B cell (primary cell): ENCODE measurements around the gene ARHGAP25. TPM values are rescaled to one million over a fixed set of nuclear protein-coding genes. Genes with fewer than 3 reads are reported as not detected.

Experiments
- ATAC-seq: fragments of 200-7000 bp; cut with Tn5 transposase; one replicate; pipeline ENCODE4 v1.10.0; 2021; ENCODE audit warnings: low read depth, mild to moderate bottlenecking, moderate number of reproducible peaks, moderate library complexity
- CTCF ChIA-PET: fragments of 350-600 bp; sonication (Branson Sonifier 250); formaldehyde crosslinking; loops from one replicate; lab custom pipeline; 2021; ENCODE audit warnings: antibody characterized with exemption, inconsistent platforms; lab: Charles Lee
- POLR2A ChIA-PET: fragments of 350-600 bp; sonication (Branson Sonifier 250); formaldehyde crosslinking; loops from one replicate; lab custom pipeline; 2021; ENCODE audit warnings: antibody characterized with exemption; lab: Charles Lee
- DNase-seq: peaks from one replicate; pipeline ENCODE4 v3.0.0; 2013
- H2AFZ ChIP-seq: 2 replicates; pipeline ENCODE4 v1.6.1; 2012; ENCODE audit warnings: mild to moderate bottlenecking, low read depth, low read length; ENCODE audit not compliant: insufficient read depth, poor library complexity, severe bottlenecking
- H3K27ac ChIP-seq, 2 donors: 1 replicate in 1 of 2; 2 replicates in 1 of 2; pipeline ENCODE4 v1.5.1; 2012 to 2013; ENCODE audit warnings: low read length in 2 of 2, mild to moderate bottlenecking in 2 of 2, moderate library complexity in 1 of 2
- H3K27me3 ChIP-seq, 4 experiments: fragments of 200-600 bp in 1 of 4; sonication (generic) in 1 of 4; replicated peaks in 1 of 4; 1 replicate in 2 of 4; 2 replicates in 2 of 4; pipeline versions ENCODE4 v1.6.1 to v1.7.0; 2013 to 2016; ENCODE audit warnings: low read length in 3 of 4, mild to moderate bottlenecking in 2 of 4, mixed read lengths in 1 of 4, moderate library complexity in 1 of 4; ENCODE audit not compliant: insufficient read depth in 4 of 4, control insufficient read depth in 3 of 4; ENCODE audit errors: control extremely low read depth in 1 of 4
- H3K36me3 ChIP-seq, 2 experiments: replicated peaks in 1 of 2; 1 replicate in 1 of 2; 2 replicates in 1 of 2; pipeline versions ENCODE4 v1.6.1 to v1.7.1; 2013; ENCODE audit warnings: low read length in 1 of 2; ENCODE audit not compliant: insufficient read depth in 2 of 2, control insufficient read depth in 1 of 2; ENCODE audit errors: control extremely low read depth in 1 of 2, extremely low read depth in 1 of 2
- H3K4me1 ChIP-seq, 2 donors: fragments of 200-600 bp in 1 of 2; sonication (generic) in 1 of 2; 1 replicate in 1 of 2; 2 replicates in 1 of 2; pipeline versions ENCODE4 v1.5.1 to v1.6.1; 2013 to 2017; ENCODE audit warnings: low read length in 2 of 2; ENCODE audit not compliant: control insufficient read depth in 2 of 2, insufficient read depth in 2 of 2
- H3K4me2 ChIP-seq: replicated peaks from 2 replicates; pipeline ENCODE3; 2012; ENCODE audit warnings: mild to moderate bottlenecking, low read depth, low read length; ENCODE audit not compliant: poor library complexity, severe bottlenecking
- H3K4me3 ChIP-seq, 5 experiments: fragments of 200-600 bp in 1 of 5; sonication (generic) in 1 of 5; 1 replicate in 3 of 5; 2 replicates in 2 of 5; pipeline versions ENCODE4 v1.5.1 to v1.7.0; 2011 to 2016; ENCODE audit warnings: low read length in 4 of 5, mild to moderate bottlenecking in 4 of 5, low read depth in 2 of 5, control low read depth in 1 of 5, moderate library complexity in 1 of 5; ENCODE audit not compliant: insufficient read depth in 1 of 5; ENCODE audit errors: control extremely low read depth in 1 of 5, extremely low read depth in 1 of 5
- H3K79me2 ChIP-seq: fragments of 200-600 bp; sonication (generic); one replicate; pipeline ENCODE4 v1.6.0; 2016; ENCODE audit warnings: low read length; ENCODE audit not compliant: control insufficient read depth, insufficient read depth
- H3K9ac ChIP-seq: fragments of 200-600 bp; sonication (generic); 2 replicates; pipeline ENCODE4 v1.6.1; 2017; ENCODE audit warnings: mild to moderate bottlenecking, low read length, moderate library complexity
- H3K9me3 ChIP-seq, 3 donors: one replicate each; pipeline versions ENCODE4 v1.6.1 to v1.7.1; 2013; ENCODE audit warnings: low read length in 2 of 3; ENCODE audit not compliant: control insufficient read depth in 2 of 3, insufficient read depth in 1 of 3; ENCODE audit errors: control extremely low read depth in 1 of 3
- H4K20me1 ChIP-seq: 2 replicates; pipeline ENCODE4 v1.6.0; 2012; ENCODE audit warnings: mild to moderate bottlenecking, low read length; ENCODE audit not compliant: insufficient read depth, control insufficient read depth, poor library complexity, severe bottlenecking
- H3K27ac Mint-ChIP-seq: one replicate; pipeline ENCODE4 v1.8.0; 2021; ENCODE audit warnings: mixed read lengths
- H3K27me3 Mint-ChIP-seq: one replicate; pipeline ENCODE4 v1.8.0; 2021; ENCODE audit warnings: mixed read lengths
- H3K4me1 Mint-ChIP-seq: one replicate; pipeline ENCODE4 v1.8.0; 2021; ENCODE audit warnings: mixed read lengths
- H3K4me3 Mint-ChIP-seq: one replicate; pipeline ENCODE4 v1.8.0; 2021; ENCODE audit warnings: mixed read lengths
- H3K9me3 Mint-ChIP-seq: one replicate; pipeline ENCODE4 v1.8.0; 2022; ENCODE audit warnings: mixed read lengths; ENCODE audit not compliant: insufficient read depth
- CTCF ChIP-seq: fragments of 200-600 bp; IDR thresholded peaks from one replicate; pipeline ENCODE4 v1.8.0; 2022; ENCODE audit warnings: antibody characterized with exemption, mild to moderate bottlenecking
- EZH2 ChIP-seq: IDR thresholded peaks from 2 replicates; pipeline ENCODE4 v1.6.1; 2012; ENCODE audit warnings: borderline replicate concordance, low read depth, mild to moderate bottlenecking, moderate library complexity, low read length; ENCODE audit not compliant: insufficient read depth, poor library complexity, severe bottlenecking
- WGBS: methylation state at CpG from one replicate; pipeline ENCODE4 v1.1.5; 2013; ENCODE audit warnings: missing lambda C conversion rate; ENCODE audit not compliant: insufficient coverage; 5-methylcytosine and 5-hydroxymethylcytosine counted together
- intact Hi-C: fragments of 100-400 bp; cut with micrococcal nuclease; formaldehyde crosslinking; loops from one replicate; pipeline ENCODE4 v1.10.0; 2022
- polyA plus RNA-seq: library from polyadenylated mRNA; depleted of rRNA; stranded (reverse); fragments of >200 nt; gene quantifications from 2 replicates; pipeline ENCODE4 v1.2.3, GENCODE V29; 2012
- total RNA-seq, 2 donors: library from RNA; stranded (reverse); fragments of 120-200 nt in 1 of 2; gene quantifications; 1 replicate in 1 of 2; 2 replicates in 1 of 2; pipeline versions ENCODE4 v1.2.3 to v1.2.4, GENCODE V29; 2013 to 2022

ARHGAP25 gene
- total and polyA plus RNA-seq, 2 donors (not counting 1 experiment from before 2014, with no cell fraction given) = 97.9 to 207 TPM

DNA sequence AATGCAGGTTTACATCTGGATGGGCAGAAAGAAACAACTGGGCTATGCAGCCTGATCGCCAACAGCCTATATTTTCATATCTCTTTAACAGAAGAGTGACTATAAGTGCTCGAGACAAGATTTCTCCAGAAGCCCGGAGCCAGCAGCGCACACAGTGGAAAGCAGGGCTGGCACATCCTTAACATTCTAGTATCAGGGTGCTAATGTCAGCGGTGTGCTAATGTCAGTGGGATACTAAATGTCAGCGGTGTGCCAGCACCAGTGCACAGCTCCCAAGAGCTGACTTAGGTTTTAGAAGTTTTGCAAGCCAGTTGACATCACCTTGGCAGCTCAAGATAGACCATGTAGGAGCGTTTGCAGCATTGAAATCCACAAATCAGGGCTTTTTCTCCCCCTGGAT lies 128.3 kb downstream of the ARHGAP25 start:
- Histone ChIP-seq H3K4me2 (no peak overlapping the region), H3K9ac (no peak overlapping the region), H3K27ac (no peak overlapping the region), H4K20me1 (no peaks in the 10 kb centered on the region), H3K36me3 (no peaks in the 10 kb centered on the region), H3K79me2 (no peaks in the 10 kb centered on the region), H3K9me3 (no peaks in the 10 kb centered on the region), H3K4me1 (peaks cover 7% of the 10 kb centered on the region in 2 donors), H3K27me3 (no peaks in the 10 kb centered on the region), H2AFZ (no peak overlapping the region), H3K4me3 (no peak overlapping the region)
- intact Hi-C loops = no loop called here
- Mint-ChIP-seq H3K4me1 (peaks cover 12% of the 10 kb centered on the region), H3K4me3 (no peak overlapping the region), H3K9me3 (no peaks in the 10 kb centered on the region), H3K27me3 (no peaks in the 10 kb centered on the region), H3K27ac (no peak overlapping the region)
- ATAC-seq (no peak), DNase-seq (no peak)
- TF ChIP-seq EZH2 = no peak
- POLR2A ChIA-PET = no interaction called here
- WGBS = 100% methylated on average over 2 of the region's 7 CpGs
- CTCF ChIA-PET = no interaction called here

DNA sequence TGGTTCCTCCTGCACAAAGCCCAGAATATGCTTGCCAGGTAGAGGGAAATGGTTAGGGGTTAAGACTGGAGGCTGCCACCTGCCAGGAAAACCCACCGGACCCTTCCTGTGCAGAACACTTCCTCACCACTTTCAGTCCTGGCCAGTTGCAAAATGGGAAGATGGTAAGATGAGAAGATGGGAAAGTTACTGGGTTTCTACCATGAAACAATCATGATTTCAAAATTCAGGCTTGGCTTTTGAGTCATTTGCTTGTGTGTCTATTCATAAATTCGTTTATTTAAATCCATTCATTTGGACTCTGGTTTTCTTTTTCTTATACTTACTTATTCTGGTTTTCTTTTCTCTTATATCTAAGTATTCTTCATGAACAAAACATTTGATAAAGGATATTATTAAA lies 129.4 kb downstream of the ARHGAP25 start:
- POLR2A ChIA-PET = no interaction called here
- H3K4me3 ChIP-seq = no peak overlapping the region
- DNase-seq = no peak
- no peaks in the 10 kb centered on the region for H3K79me2 ChIP-seq
- Mint-ChIP-seq H3K4me3 (no peak overlapping the region), H3K27me3 (peaks cover 3% of the 10 kb centered on the region), H3K27ac (no peak overlapping the region), H3K9me3 (no peaks in the 10 kb centered on the region), H3K4me1 (peaks cover 2% of the 10 kb centered on the region)
- ATAC-seq = no peak
- H2AFZ ChIP-seq = no peak overlapping the region
- TF ChIP-seq EZH2 (no peak), CTCF (no peak)
- intact Hi-C loops = no loop called here
- no peak overlapping the region for H3K9ac ChIP-seq
- CTCF ChIA-PET = no interaction called here
- no peaks in the 10 kb centered on the region for H3K36me3 ChIP-seq
- H3K4me2 ChIP-seq = no peak overlapping the region
- no peaks in the 10 kb centered on the region for H3K27me3 ChIP-seq
- H4K20me1 ChIP-seq = no peaks in the 10 kb centered on the region
- no peak overlapping the region for H3K27ac ChIP-seq
- H3K9me3 ChIP-seq = no peaks in the 10 kb centered on the region
- WGBS = no CpG with 5 or more reads among the region's 2 CpGs
- no peaks in the 10 kb centered on the region for H3K4me1 ChIP-seq
